Measurements from ENCODE around the gene FAM89B. TPM values are rescaled to one million over a fixed set of nuclear protein-coding genes. Genes with fewer than 3 reads are reported as not detected.
A peak's percentile ranks its signal among the peaks of the same experiment; 100 is the strongest.

The FAM89B gene
- total RNA-seq, 1 donor from 2014 or later, result 104 TPM

GRCh38 chr11:65576232-65576866, 4.0 kb downstream of the FAM89B start:
- DNase-seq (ENCODE audit: low spot score in 2 of 2), result no peak
- intact Hi-C loops (cut with DNase I), result loop anchor here (2.0 kb wide), 1 partner anchor 30 kb away; no protein-coding TSS in a partner anchor
- TF ChIP-seq, protein P1, sequence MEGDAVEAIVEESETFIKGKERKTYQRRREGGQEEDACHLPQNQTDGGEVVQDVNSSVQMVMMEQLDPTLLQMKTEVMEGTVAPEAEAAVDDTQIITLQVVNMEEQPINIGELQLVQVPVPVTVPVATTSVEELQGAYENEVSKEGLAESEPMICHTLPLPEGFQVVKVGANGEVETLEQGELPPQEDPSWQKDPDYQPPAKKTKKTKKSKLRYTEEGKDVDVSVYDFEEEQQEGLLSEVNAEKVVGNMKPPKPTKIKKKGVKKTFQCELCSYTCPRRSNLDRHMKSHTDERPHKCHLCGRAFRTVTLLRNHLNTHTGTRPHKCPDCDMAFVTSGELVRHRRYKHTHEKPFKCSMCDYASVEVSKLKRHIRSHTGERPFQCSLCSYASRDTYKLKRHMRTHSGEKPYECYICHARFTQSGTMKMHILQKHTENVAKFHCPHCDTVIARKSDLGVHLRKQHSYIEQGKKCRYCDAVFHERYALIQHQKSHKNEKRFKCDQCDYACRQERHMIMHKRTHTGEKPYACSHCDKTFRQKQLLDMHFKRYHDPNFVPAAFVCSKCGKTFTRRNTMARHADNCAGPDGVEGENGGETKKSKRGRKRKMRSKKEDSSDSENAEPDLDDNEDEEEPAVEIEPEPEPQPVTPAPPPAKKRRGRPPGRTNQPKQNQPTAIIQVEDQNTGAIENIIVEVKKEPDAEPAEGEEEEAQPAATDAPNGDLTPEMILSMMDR (IDR thresholded peaks at IDR 0.05), result no peak

DNA sequence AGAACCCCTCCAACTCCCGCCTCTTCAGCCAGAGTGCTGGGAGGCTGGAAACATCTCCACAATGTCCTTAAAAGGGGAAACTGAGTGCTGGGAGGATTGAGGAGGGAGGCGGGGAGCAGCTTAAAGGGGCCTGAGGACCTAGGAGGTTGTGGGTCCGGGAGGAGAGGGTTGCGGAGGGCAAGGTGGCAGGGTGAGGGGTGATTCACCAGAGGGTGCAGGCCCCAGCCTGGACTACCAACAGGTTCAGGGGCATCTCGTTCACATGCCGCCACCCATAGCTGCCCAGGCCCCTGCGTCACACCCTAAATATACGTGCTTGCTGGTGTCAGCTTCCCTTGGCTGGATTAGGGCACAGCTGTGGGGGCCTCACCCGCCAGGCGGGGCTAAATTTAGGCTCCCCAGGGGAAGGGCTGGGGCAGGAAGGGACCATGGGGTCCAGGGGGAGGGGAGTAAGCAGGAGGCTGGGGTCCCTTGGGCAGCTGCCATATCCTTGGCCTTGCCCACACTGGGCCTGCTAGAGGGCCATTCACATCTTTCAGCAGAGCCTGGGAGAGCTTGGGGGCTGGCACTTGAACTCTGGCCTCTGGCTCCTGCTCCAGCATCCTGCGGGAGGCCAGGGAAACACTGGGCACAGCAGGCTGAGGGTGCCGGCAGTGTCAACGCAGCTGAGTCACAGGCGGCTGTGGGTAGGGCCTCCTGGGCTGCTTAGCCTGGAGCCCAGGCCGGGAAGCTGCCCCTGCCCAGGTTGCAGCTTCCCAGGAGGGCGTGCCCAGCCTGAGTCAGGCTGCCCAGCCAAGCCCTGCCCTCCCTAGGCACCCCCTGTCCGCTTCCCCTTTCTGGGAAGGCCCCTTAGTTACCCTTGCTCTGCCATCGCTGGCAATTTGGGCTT, 4.8 kb downstream of the FAM89B start:
- peaks cover 38 to 41% of the 10 kb centered on the region in 2 donors for H3K36me3 ChIP-seq
- TF ChIP-seq, protein P1 (IDR thresholded peaks at IDR 0.05), result no peak
- DNase-seq (ENCODE audit: low spot score in 2 of 2), result peak; percentile 82 to 93
- no peaks in the 10 kb centered on the region for H3K27me3 ChIP-seq
- H3K4me1 ChIP-seq, result peaks cover 16 to 30% of the 10 kb centered on the region in 2 donors
- peak overlapping the region; percentile 95 to 98 for H3K4me3 ChIP-seq
- peak overlapping the region; percentile 96 to 99 for H3K27ac ChIP-seq
- intact Hi-C loops (cut with DNase I), result loop anchor here (2.0 kb wide), 1 partner anchor 30 kb away; no protein-coding TSS in a partner anchor
- no peaks in the 10 kb centered on the region for H3K9me3 ChIP-seq

More at GRCh38 chr11:65576232-65576866, 4.0 kb downstream of the FAM89B start:
- Histone ChIP-seq H3K4me3 (peak overlapping the region; percentile 95 to 98), H3K36me3 (peaks cover 31 to 33% of the 10 kb centered on the region in 2 donors), H3K27me3 (no peaks in the 10 kb centered on the region), H3K9me3 (no peaks in the 10 kb centered on the region), H3K4me1 (peaks cover 21 to 37% of the 10 kb centered on the region in 2 donors), H3K27ac (peak overlapping the region; percentile 96 to 99)

DNA sequence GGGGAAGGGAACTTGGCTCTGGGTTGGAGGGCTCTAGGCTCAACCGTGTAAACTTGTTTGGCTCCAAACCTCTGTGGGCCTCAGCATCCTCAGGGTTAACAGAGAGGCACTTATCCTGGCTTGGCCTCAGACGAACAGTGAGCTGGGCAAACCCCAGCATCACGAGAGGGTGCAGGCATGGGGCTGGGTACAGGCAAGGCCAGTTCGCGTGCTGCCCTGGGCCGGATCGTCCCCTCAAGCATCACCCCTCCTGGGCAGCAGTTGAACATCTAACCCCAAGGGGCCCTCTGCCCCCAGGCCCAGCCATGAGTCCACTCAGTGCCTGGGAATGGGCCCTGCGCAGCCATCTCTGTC, 5.4 kb downstream of the FAM89B start:
- Histone ChIP-seq H3K9me3 (no peaks in the 10 kb centered on the region), H3K4me3 (peak overlapping the region; percentile 95 to 98), H3K36me3 (peaks cover 44 to 45% of the 10 kb centered on the region in 2 donors), H3K27ac (peak overlapping the region; percentile 96 to 99), H3K4me1 (peaks cover 16 to 29% of the 10 kb centered on the region in 2 donors), H3K27me3 (no peaks in the 10 kb centered on the region)
- TF ChIP-seq, protein P1 (IDR thresholded peaks at IDR 0.05), result no peak
- DNase-seq (ENCODE audit: low spot score in 2 of 2), result no peak
- intact Hi-C loops (cut with DNase I), result loop anchor here (2.0 kb wide), 1 partner anchor 29 kb away; no protein-coding TSS in a partner anchor

- Histone ChIP-seq H3K27ac (peak overlapping the region; percentile 96 to 99), H3K9me3 (no peaks in the 10 kb centered on the region), H3K36me3 (peaks cover 45 to 47% of the 10 kb centered on the region in 2 donors), H3K4me3 (peak overlapping the region; percentile 95 to 98), H3K4me1 (peaks cover 16 to 28% of the 10 kb centered on the region in 2 donors), H3K27me3 (no peaks in the 10 kb centered on the region)
- TF ChIP-seq, protein P1 (IDR thresholded peaks at IDR 0.05), result no peak
- no peak for DNase-seq (ENCODE audit: low spot score in 2 of 2)
- intact Hi-C loops (cut with DNase I), result no loop called here
Measured at GRCh38 chr11:65578134-65578533, 5.8 kb downstream of the FAM89B start.

GRCh38 chr11:65578667-65579066, 6.3 kb downstream of the FAM89B start:
- TF ChIP-seq, protein P1 (IDR thresholded peaks at IDR 0.05), result no peak
- H3K9me3 ChIP-seq, result no peaks in the 10 kb centered on the region
- H3K36me3 ChIP-seq, result peaks cover 50 to 52% of the 10 kb centered on the region in 2 donors
- intact Hi-C loops (cut with DNase I), result no loop called here
- no peaks in the 10 kb centered on the region for H3K27me3 ChIP-seq
- peaks cover 12 to 22% of the 10 kb centered on the region in 2 donors for H3K4me1 ChIP-seq
- peak overlapping the region; percentile 96 to 99 for H3K27ac ChIP-seq
- peak overlapping the region in 1 of 2 donors; percentile 98 for H3K4me3 ChIP-seq
- no peak for DNase-seq (ENCODE audit: low spot score in 2 of 2)

Data from ascending aorta (tissue), 2 donors.